Stimulated activated CD8-positive, alpha-beta memory T cell treated with anti-CD3 and anti-CD28 coated beads, Interleukin-15, amount 100 ng/mL, for 4 hours (primary cell): ENCODE results near the gene LIMA1.
"Not testable (repeated sequence)": the region's sequence is repeated elsewhere in the genome, so short reads cannot be mapped to it uniquely, and the experiment has no call there.

ENCODE experiments used
- DNase-seq, 2 donors: peaks; one replicate each; pipeline ENCODE4 v3.0.0-alpha.2; 2020; ENCODE audit warnings: low read depth in 2 of 2

Gene LIMA1

GRCh38 chr12:50283229-50283923 lies at the start of gene LIMA1:
TSS of gene LIMA1 (minus strand) at chr12:50283520. CDS start at chr12:50248751, 34,769 bp downstream.
- peak; percentile 79 to 82 for DNase-seq

- DNase-seq, result no peak
These were observed 48.4 kb upstream of the LIMA1 start for GRCh38 chr12:50331745-50332144.

- not testable (repeated sequence) for DNase-seq
These were observed 45.3 kb upstream of the LIMA1 start for GRCh38 chr12:50328664-50329063.

- no peak for DNase-seq
These were observed 43.4 kb upstream of the LIMA1 start for GRCh38 chr12:50326590-50327284.

GRCh38 chr12:50325890-50326391 lies 42.6 kb upstream of the LIMA1 start:
- no peak for DNase-seq

- DNase-seq, result not testable (repeated sequence)
These were observed 41.5 kb upstream of the LIMA1 start for GRCh38 chr12:50324770-50325169.

GRCh38 chr12:50324077-50324476 lies 40.8 kb upstream of the LIMA1 start:
- not testable (repeated sequence) for DNase-seq

GRCh38 chr12:50322206-50322605 lies 38.9 kb upstream of the LIMA1 start:
- DNase-seq, result no peak

- DNase-seq, result no peak
These were observed 33.9 kb upstream of the LIMA1 start for GRCh38 chr12:50317203-50317602.

- DNase-seq, result no peak
These were observed 32.5 kb upstream of the LIMA1 start for GRCh38 chr12:50315803-50316202.

GRCh38 chr12:50314636-50315312 lies 31.5 kb upstream of the LIMA1 start:
- DNase-seq, result no peak

GRCh38 chr12:50313971-50314370 lies 30.7 kb upstream of the LIMA1 start:
- not testable (repeated sequence) for DNase-seq

- no peak for DNase-seq
These were observed 30.1 kb upstream of the LIMA1 start for GRCh38 chr12:50313256-50313931.

GRCh38 chr12:50311858-50312609 lies 28.7 kb upstream of the LIMA1 start:
- not testable (repeated sequence) for DNase-seq

- no peak for DNase-seq
These were observed 26.6 kb upstream of the LIMA1 start for GRCh38 chr12:50309950-50310349.

GRCh38 chr12:50302686-50303085 lies 19.4 kb upstream of the LIMA1 start:
- no peak for DNase-seq

- DNase-seq, result no peak
These were observed 14.7 kb upstream of the LIMA1 start for GRCh38 chr12:50297996-50298395.

- DNase-seq, result no peak
These were observed 13.7 kb upstream of the LIMA1 start for GRCh38 chr12:50297027-50297426.

- no peak for DNase-seq
These were observed 13.2 kb upstream of the LIMA1 start for GRCh38 chr12:50296554-50296953.

- no peak for DNase-seq
These were observed 8.1 kb upstream of the LIMA1 start for GRCh38 chr12:50291377-50291776.

GRCh38 chr12:50290692-50291091 lies 7.4 kb upstream of the LIMA1 start:
- not testable (repeated sequence) for DNase-seq
